Liver (tissue), 9 donors: ENCODE data around the gene COX7A2. TPM values are rescaled to one million over a fixed set of nuclear protein-coding genes. Genes with fewer than 3 reads are reported as not detected.
A peak's percentile ranks its signal among the peaks of the same experiment; 100 is the strongest.

Source experiments
- DNase-seq: peaks from one replicate; pipeline ENCODE4 v3.0.0-alpha.2; 2017; ENCODE audit warnings: low spot score
- H3K27ac ChIP-seq, 2 donors: one replicate each; pipeline ENCODE4 v1.7.0; 2013; ENCODE audit warnings: inconsistent platforms in 2 of 2, low read length in 2 of 2, control low read depth in 1 of 2, low read depth in 1 of 2, mild to moderate bottlenecking in 1 of 2
- H3K27me3 ChIP-seq, 4 donors: one replicate each; pipeline versions ENCODE4 v1.6.1 to v1.7.0; 2013; ENCODE audit warnings: low read length in 3 of 4, inconsistent platforms in 1 of 4, mild to moderate bottlenecking in 1 of 4, moderate library complexity in 1 of 4; ENCODE audit not compliant: control insufficient read depth in 4 of 4, insufficient read depth in 4 of 4
- H3K36me3 ChIP-seq, 4 donors: one replicate each; pipeline versions ENCODE4 v1.6.1 to v1.7.0; 2013; ENCODE audit warnings: low read length in 3 of 4, mild to moderate bottlenecking in 3 of 4, low read depth in 1 of 4, moderate library complexity in 1 of 4; ENCODE audit not compliant: control insufficient read depth in 4 of 4, insufficient read depth in 3 of 4
- H3K4me1 ChIP-seq, 4 donors: one replicate each; pipeline versions ENCODE4 v1.6.1 to v1.7.0; 2013; ENCODE audit warnings: low read length in 3 of 4, mild to moderate bottlenecking in 3 of 4, moderate library complexity in 1 of 4; ENCODE audit not compliant: control insufficient read depth in 4 of 4, insufficient read depth in 4 of 4
- H3K4me3 ChIP-seq, 3 donors: one replicate each; pipeline versions ENCODE4 v1.6.1 to v1.7.0; 2013; ENCODE audit warnings: low read length in 3 of 3, control low read depth in 1 of 3, low read depth in 1 of 3, mild to moderate bottlenecking in 1 of 3
- H3K9ac ChIP-seq, 2 donors: one replicate each; pipeline ENCODE4 v1.7.0; 2013; ENCODE audit warnings: low read length in 2 of 2, mild to moderate bottlenecking in 2 of 2, moderate library complexity in 2 of 2, control low read depth in 1 of 2, low read depth in 1 of 2
- H3K9me3 ChIP-seq, 4 donors: one replicate each; pipeline versions ENCODE4 v1.6.1 to v1.7.0; 2013; ENCODE audit warnings: low read length in 3 of 4; ENCODE audit not compliant: control insufficient read depth in 4 of 4
- EGR1 ChIP-seq, 2 donors: IDR thresholded peaks; 2 replicates each; pipeline ENCODE4 v1.6.1; 2016 to 2018; ENCODE audit warnings: antibody characterized with exemption in 2 of 2, low read depth in 2 of 2
- FOXA2 ChIP-seq: IDR thresholded peaks from 2 replicates; pipeline ENCODE4 v1.6.1; 2016; ENCODE audit warnings: antibody characterized with exemption
- HNF4A ChIP-seq, 2 donors: conservative IDR thresholded peaks; 2 replicates each; pipeline ENCODE4 v1.6.1; 2016; ENCODE audit warnings: antibody characterized with exemption in 2 of 2, mild to moderate bottlenecking in 2 of 2
- HNF4G ChIP-seq: IDR thresholded peaks from 2 replicates; pipeline ENCODE4 v1.6.1; 2016; ENCODE audit warnings: antibody characterized with exemption
- RAD21 ChIP-seq, 2 donors: IDR thresholded peaks; 2 replicates each; pipeline ENCODE4 v1.6.1; 2016; ENCODE audit warnings: antibody characterized with exemption in 2 of 2, mild to moderate bottlenecking in 2 of 2
- RXRA ChIP-seq, 2 donors: IDR thresholded peaks; 2 replicates each; pipeline ENCODE4 v1.6.1; 2017 to 2018; ENCODE audit warnings: antibody characterized with exemption in 2 of 2, mild to moderate bottlenecking in 1 of 2
- YY1 ChIP-seq: IDR thresholded peaks from 2 replicates; pipeline ENCODE4 v1.6.1; 2016; ENCODE audit warnings: antibody characterized with exemption, mild to moderate bottlenecking
- WGBS: extraction: QIAGEN DNeasy Blood & Tissue Kit; methylation state at CpG from one replicate; pipeline ENCODE4 v1.1.7; 2013; 5-methylcytosine and 5-hydroxymethylcytosine counted together
- polyA plus RNA-seq, 2 donors: library from polyadenylated mRNA; stranded (reverse) in 1 of 2; unstranded in 1 of 2; fragments of 200-250 nt in 1 of 2; fragments of >200 nt in 1 of 2; fragmentation: Nextera tagmentation in 1 of 2; extraction: Ambion mirVana in 1 of 2; gene quantifications; one replicate each; pipeline versions ENCODE4 v1.2.1 to v1.2.3, GENCODE V29; 2013 to 2015
- total RNA-seq, 2 donors: library from RNA; depleted of rRNA; stranded (reverse); fragments of >200 nt; gene quantifications; one replicate each; pipeline ENCODE4 v1.2.3, GENCODE V29; 2014
- TF ChIP-seq, protein P1 (sequence below): fragments of 150-350 bp; IDR thresholded peaks from 2 replicates; pipeline ENCODE4 v1.5.1; 2017; ENCODE audit warnings: improper control_type of control experiment, low read depth, low read length; ENCODE audit not compliant: missing input control
- TF ChIP-seq, protein P2 (sequence below): IDR thresholded peaks from 2 replicates; pipeline ENCODE4 v1.6.1; 2016; ENCODE audit warnings: antibody characterized with exemption, mild to moderate bottlenecking
- TF ChIP-seq, protein P3 (sequence below): IDR thresholded peaks from 2 replicates; pipeline ENCODE4 v1.6.1; 2016; ENCODE audit warnings: antibody characterized with exemption
- donor health status: healthy.
- donor health status: healthy.
- donor health status: healthy.
- donor health status: healthy.
- donor health status: healthy.

Gene COX7A2
- total and polyA plus RNA-seq, 4 donors = 69.8 to 583 (median 289) TPM

DNA sequence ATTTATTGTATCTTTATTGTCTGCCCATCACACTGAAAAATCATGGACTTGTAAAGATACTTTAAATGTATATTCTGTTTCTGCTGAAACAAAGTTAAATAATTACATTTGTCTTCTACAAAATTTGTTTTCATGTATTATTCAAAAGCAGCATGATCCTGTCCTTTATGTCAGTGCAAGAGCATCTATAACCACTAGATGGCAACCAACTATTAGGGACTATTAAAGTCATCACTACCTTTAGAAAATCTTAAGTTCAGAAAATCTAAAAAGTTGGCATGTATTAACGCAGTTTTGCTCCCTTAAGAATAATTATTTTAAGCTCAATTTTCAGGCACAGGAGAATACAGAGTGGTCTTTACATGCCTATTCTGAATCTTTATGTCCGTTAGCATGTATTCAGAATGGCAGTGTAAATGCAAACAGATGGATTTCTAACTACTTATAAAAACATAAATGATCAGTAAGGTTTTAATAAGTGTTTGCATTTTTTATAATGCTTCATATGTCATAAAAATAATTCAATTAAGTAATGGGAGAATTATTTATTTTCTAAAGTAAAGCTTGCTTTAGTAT is 23.2 kb upstream of the COX7A2 start:
- no peaks in the 10 kb centered on the region for H3K9me3 ChIP-seq
- WGBS = 60% methylated on average over 2 of the region's 2 CpGs
- no peak overlapping the region for H3K9ac ChIP-seq
- H3K4me3 ChIP-seq = no peak overlapping the region
- no peaks in the 10 kb centered on the region for H3K27me3 ChIP-seq
- TF ChIP-seq RXRA (IDR thresholded peaks at IDR 0.05) (no peak), YY1 (no peak), FOXA2 (no peak), RAD21 (IDR thresholded peaks at IDR 0.05) (peak; percentile 88 to 94), HNF4A (conservative IDR thresholded peaks at IDR 0.05) (no peak)
- TF ChIP-seq, protein P1, sequence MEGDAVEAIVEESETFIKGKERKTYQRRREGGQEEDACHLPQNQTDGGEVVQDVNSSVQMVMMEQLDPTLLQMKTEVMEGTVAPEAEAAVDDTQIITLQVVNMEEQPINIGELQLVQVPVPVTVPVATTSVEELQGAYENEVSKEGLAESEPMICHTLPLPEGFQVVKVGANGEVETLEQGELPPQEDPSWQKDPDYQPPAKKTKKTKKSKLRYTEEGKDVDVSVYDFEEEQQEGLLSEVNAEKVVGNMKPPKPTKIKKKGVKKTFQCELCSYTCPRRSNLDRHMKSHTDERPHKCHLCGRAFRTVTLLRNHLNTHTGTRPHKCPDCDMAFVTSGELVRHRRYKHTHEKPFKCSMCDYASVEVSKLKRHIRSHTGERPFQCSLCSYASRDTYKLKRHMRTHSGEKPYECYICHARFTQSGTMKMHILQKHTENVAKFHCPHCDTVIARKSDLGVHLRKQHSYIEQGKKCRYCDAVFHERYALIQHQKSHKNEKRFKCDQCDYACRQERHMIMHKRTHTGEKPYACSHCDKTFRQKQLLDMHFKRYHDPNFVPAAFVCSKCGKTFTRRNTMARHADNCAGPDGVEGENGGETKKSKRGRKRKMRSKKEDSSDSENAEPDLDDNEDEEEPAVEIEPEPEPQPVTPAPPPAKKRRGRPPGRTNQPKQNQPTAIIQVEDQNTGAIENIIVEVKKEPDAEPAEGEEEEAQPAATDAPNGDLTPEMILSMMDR = peak; percentile 78
- TF ChIP-seq, protein P2, sequence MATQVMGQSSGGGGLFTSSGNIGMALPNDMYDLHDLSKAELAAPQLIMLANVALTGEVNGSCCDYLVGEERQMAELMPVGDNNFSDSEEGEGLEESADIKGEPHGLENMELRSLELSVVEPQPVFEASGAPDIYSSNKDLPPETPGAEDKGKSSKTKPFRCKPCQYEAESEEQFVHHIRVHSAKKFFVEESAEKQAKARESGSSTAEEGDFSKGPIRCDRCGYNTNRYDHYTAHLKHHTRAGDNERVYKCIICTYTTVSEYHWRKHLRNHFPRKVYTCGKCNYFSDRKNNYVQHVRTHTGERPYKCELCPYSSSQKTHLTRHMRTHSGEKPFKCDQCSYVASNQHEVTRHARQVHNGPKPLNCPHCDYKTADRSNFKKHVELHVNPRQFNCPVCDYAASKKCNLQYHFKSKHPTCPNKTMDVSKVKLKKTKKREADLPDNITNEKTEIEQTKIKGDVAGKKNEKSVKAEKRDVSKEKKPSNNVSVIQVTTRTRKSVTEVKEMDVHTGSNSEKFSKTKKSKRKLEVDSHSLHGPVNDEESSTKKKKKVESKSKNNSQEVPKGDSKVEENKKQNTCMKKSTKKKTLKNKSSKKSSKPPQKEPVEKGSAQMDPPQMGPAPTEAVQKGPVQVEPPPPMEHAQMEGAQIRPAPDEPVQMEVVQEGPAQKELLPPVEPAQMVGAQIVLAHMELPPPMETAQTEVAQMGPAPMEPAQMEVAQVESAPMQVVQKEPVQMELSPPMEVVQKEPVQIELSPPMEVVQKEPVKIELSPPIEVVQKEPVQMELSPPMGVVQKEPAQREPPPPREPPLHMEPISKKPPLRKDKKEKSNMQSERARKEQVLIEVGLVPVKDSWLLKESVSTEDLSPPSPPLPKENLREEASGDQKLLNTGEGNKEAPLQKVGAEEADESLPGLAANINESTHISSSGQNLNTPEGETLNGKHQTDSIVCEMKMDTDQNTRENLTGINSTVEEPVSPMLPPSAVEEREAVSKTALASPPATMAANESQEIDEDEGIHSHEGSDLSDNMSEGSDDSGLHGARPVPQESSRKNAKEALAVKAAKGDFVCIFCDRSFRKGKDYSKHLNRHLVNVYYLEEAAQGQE = no peak
- H3K27ac ChIP-seq = no peak overlapping the region
- peaks cover 0 to 8% (median under 1%) of the 10 kb centered on the region in 4 donors for H3K4me1 ChIP-seq
- peaks cover 0 to 15% (median 7%) of the 10 kb centered on the region in 4 donors for H3K36me3 ChIP-seq
- DNase-seq = no peak

DNA sequence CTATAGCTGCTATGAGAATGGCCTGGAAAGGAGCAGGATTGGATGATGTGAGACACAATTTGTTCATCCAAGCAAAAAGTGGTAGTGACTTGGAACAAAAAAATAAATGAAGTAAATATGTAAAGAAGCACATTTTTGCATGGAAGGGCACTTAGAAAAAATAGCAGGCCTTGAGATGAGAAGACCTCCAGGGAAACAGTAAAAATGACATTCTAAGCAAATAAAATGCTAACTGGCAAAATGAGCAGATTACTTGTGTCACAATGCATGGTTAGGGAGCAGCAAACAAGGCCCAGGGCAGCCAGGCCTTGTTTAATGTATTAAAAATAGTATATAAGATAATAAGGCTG is 19.8 kb upstream of the COX7A2 start:
- peaks cover 0 to 6% (median under 1%) of the 10 kb centered on the region in 4 donors for H3K4me1 ChIP-seq
- H3K27me3 ChIP-seq = no peaks in the 10 kb centered on the region
- peaks cover 5 to 38% (median 19%) of the 10 kb centered on the region in 4 donors for H3K36me3 ChIP-seq
- H3K9ac ChIP-seq = no peak overlapping the region
- no peaks in the 10 kb centered on the region for H3K9me3 ChIP-seq
- no peak overlapping the region for H3K4me3 ChIP-seq
- H3K27ac ChIP-seq = no peak overlapping the region
- DNase-seq = no peak
- TF ChIP-seq, protein P1 = no peak
- TF ChIP-seq HNF4G (no peak), EGR1 (IDR thresholded peaks at IDR 0.05; ENCODE audit: low read depth in 2 of 2) (no peak)
- TF ChIP-seq, protein P3, sequence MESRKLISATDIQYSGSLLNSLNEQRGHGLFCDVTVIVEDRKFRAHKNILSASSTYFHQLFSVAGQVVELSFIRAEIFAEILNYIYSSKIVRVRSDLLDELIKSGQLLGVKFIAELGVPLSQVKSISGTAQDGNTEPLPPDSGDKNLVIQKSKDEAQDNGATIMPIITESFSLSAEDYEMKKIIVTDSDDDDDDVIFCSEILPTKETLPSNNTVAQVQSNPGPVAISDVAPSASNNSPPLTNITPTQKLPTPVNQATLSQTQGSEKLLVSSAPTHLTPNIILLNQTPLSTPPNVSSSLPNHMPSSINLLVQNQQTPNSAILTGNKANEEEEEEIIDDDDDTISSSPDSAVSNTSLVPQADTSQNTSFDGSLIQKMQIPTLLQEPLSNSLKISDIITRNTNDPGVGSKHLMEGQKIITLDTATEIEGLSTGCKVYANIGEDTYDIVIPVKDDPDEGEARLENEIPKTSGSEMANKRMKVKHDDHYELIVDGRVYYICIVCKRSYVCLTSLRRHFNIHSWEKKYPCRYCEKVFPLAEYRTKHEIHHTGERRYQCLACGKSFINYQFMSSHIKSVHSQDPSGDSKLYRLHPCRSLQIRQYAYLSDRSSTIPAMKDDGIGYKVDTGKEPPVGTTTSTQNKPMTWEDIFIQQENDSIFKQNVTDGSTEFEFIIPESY = no peak
